NB4 (cell line): ENCODE data around the gene MINDY4.

Experiments
- DNase-seq: peaks from one replicate; pipeline ENCODE4 v3.0.0; 2010; ENCODE audit warnings: low read depth
- H3K4me3 ChIP-seq: one replicate; pipeline ENCODE4 v1.5.1; 2011; ENCODE audit warnings: mild to moderate bottlenecking, low read depth, low read length, moderate library complexity
- MAX ChIP-seq: IDR thresholded peaks from 2 replicates; pipeline ENCODE4 v1.6.1; 2011; ENCODE audit warnings: low read depth, low read length
- MYC ChIP-seq: IDR thresholded peaks from 2 replicates; pipeline ENCODE4 v1.6.1; 2011; ENCODE audit warnings: low read depth, low read length
- POLR2A ChIP-seq: IDR thresholded peaks from 2 replicates; pipeline ENCODE4 v1.6.1; 2011; ENCODE audit warnings: mild to moderate bottlenecking; ENCODE audit not compliant: insufficient read length; ENCODE audit errors: extremely low read depth
- TF ChIP-seq, protein P1 (sequence below): IDR thresholded peaks from one replicate; pipeline ENCODE4 v1.5.1; 2012; ENCODE audit warnings: low read depth, low read length

Gene MINDY4

DNA sequence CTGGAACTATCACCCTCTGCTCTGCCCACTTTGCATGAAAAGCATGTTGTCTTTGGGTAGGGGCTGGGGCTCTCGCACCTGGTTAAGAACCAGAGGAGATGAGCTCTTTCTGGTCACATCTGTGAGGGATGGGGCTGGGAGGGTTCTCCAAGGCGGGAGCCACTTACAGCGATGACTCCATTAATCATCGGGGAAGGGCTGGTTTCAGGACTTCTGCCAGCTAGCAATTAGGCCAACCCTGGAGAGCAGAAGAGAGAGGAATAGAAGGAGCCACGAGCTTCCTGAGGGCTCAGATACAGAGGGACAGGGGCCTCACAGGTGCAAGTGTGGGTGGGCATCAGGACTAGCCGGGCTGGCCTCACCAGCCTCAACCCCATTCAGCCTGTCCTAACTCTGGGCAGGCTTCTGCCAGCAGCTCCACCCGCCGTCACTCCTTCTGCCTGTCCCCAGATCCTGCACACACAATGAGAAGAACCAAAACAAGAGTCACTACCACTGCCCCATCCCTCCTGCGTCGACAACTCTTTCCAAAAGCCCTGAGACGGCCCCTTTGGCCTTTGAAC, 148.9 kb downstream of the MINDY4 start:
- DNase-seq, result no peak
- TF ChIP-seq POLR2A (no peak), MYC (no peak), MAX (no peak)
- TF ChIP-seq, protein P1, sequence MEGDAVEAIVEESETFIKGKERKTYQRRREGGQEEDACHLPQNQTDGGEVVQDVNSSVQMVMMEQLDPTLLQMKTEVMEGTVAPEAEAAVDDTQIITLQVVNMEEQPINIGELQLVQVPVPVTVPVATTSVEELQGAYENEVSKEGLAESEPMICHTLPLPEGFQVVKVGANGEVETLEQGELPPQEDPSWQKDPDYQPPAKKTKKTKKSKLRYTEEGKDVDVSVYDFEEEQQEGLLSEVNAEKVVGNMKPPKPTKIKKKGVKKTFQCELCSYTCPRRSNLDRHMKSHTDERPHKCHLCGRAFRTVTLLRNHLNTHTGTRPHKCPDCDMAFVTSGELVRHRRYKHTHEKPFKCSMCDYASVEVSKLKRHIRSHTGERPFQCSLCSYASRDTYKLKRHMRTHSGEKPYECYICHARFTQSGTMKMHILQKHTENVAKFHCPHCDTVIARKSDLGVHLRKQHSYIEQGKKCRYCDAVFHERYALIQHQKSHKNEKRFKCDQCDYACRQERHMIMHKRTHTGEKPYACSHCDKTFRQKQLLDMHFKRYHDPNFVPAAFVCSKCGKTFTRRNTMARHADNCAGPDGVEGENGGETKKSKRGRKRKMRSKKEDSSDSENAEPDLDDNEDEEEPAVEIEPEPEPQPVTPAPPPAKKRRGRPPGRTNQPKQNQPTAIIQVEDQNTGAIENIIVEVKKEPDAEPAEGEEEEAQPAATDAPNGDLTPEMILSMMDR, result no peak
- no peak overlapping the region for H3K4me3 ChIP-seq

GRCh38 chr7:30920584-30921539, 149.6 kb downstream of the MINDY4 start:
- DNase-seq, result no peak
- no peak overlapping the region for H3K4me3 ChIP-seq
- no peak for TF ChIP-seq MAX
- TF ChIP-seq, protein P1, result no peak

GRCh38 chr7:30921540-30922401, 150.6 kb downstream of the MINDY4 start:
- no peak for DNase-seq
- TF ChIP-seq MYC, result no peak
- TF ChIP-seq POLR2A, result no peak
- TF ChIP-seq, protein P1, result no peak
- no peak for TF ChIP-seq MAX
- H3K4me3 ChIP-seq, result no peak overlapping the region

DNA sequence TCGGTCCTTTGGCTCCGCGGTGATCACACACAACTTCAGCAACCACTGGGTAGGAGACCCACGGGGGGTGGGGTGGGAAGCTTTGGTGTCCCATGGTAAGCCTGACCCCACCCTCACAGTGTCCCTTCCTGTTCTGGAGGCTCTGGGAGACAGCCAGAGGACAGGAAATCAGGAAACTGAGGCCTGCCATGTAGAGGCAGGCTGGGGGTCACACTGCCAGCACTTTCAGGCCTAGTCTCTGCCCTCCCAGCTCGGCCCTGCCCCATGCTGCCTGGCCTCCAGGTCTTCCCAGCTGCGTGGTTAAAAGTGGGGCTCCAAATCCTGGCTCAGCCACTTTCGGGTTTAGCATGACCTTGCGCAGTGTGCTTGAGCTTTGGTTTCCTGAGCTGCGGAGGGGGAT, 151.4 kb downstream of the MINDY4 start:
- DNase-seq, result no peak
- TF ChIP-seq MYC (no peak), MAX (no peak), POLR2A (no peak)
- TF ChIP-seq, protein P1, result no peak
- H3K4me3 ChIP-seq, result no peak overlapping the region

DNA sequence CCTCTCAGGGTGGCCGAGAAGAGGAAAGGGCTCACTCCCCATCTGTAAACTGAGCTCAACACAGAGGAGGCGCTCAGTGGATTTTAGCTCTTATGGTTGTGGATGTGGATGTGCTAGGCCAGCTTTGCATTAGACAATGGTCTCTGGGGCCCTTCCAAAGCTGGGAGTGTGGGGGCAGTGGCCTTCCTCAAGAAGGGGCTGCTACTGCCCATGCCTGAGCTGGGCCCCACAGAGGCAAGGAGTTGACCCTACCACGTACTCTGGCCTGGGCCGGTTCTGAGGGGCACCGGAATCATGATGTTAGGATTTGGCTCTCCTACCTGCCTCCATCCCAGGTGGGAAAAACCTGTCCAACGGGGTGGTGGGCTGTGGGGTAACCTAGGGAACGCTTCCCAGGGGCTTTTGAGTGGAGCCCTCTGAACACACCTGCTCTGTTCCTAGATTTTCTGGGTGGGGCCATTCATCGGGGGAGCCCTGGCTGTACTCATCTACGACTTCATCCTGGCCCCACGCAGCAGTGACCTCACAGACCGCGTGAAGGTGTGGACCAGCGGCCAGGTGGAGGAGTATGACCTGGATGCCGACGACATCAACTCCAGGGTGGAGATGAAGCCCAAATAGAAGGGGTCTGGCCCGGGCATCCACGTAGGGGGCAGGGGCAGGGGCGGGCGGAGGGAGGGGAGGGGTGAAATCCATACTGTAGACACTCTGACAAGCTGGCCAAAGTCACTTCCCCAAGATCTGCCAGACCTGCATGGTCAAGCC, 152.0 kb downstream of the MINDY4 start:
- DNase-seq, result no peak
- no peak overlapping the region for H3K4me3 ChIP-seq
- TF ChIP-seq MAX (no peak), MYC (no peak), POLR2A (no peak)
- TF ChIP-seq, protein P1, result no peak
